ENCODE results near the gene PHEX.

GRCh38 chrX:22122510-22122909 is 90.4 kb downstream of the PHEX start:
- TF ChIP-seq CTCF (IDR thresholded peaks at IDR 0.05) (no peak), POLR2A (IDR thresholded peaks at IDR 0.05; ENCODE audit: low read depth) (no peak), EP300 (IDR thresholded peaks at IDR 0.05) (no peak), POLR2AphosphoS5 (IDR thresholded peaks at IDR 0.05) (no peak)

Data from esophagus muscularis mucosa (tissue), 4 donors.